ENCODE measurements around the gene CXXC4.
A peak's percentile ranks its signal among the peaks of the same experiment; 100 is the strongest.

Gene CXXC4

DNA sequence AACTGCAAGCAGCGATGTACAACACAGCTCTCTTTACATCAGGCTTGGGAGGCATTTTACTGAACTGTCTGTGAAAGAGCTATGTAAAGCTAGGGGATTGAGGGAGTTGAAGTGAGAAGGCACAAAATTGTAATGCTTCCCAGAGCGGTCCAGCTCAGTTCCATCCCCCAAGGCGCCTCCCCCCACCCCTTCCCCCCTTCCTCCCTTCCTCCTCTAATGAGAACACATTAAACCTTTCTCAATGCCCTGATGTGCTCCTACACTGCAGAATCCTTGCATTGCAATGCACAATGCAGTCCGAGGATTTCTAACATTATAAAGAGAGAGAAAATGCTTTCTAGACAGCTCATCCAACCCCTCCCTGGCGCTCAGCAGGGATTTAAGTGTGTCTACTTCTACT, 73.9 kb downstream of the CXXC4 start:
- H3K9me3 ChIP-seq (ENCODE audit: control insufficient read depth, low read length) = no peaks in the 10 kb centered on the region
- WGBS, 2 experiments (ENCODE audit: insufficient coverage in 2 of 2) = 23 to 27% methylated on average over 2 to 3 of the region's 5 CpGs
- H3K4me3 ChIP-seq (ENCODE audit: extremely low read depth, insufficient read depth, low read length, poor library complexity, severe bottlenecking) = no peak overlapping the region
- peaks cover 17% of the 10 kb centered on the region for H3K4me1 ChIP-seq (ENCODE audit: control insufficient read depth, insufficient read depth, low read length, poor library complexity, severe bottlenecking)
- H3K27ac ChIP-seq (ENCODE audit: low read depth, low read length, severe bottlenecking) = peak overlapping the region; percentile 86
- H3K36me3 ChIP-seq (ENCODE audit: control insufficient read depth, insufficient read depth, low read length) = no peaks in the 10 kb centered on the region
